ENCODE measurements around the gene NIPSNAP2.

Gene NIPSNAP2
- total RNA-seq: 24.9 to 27.1 reads per million in 2 donors

DNA sequence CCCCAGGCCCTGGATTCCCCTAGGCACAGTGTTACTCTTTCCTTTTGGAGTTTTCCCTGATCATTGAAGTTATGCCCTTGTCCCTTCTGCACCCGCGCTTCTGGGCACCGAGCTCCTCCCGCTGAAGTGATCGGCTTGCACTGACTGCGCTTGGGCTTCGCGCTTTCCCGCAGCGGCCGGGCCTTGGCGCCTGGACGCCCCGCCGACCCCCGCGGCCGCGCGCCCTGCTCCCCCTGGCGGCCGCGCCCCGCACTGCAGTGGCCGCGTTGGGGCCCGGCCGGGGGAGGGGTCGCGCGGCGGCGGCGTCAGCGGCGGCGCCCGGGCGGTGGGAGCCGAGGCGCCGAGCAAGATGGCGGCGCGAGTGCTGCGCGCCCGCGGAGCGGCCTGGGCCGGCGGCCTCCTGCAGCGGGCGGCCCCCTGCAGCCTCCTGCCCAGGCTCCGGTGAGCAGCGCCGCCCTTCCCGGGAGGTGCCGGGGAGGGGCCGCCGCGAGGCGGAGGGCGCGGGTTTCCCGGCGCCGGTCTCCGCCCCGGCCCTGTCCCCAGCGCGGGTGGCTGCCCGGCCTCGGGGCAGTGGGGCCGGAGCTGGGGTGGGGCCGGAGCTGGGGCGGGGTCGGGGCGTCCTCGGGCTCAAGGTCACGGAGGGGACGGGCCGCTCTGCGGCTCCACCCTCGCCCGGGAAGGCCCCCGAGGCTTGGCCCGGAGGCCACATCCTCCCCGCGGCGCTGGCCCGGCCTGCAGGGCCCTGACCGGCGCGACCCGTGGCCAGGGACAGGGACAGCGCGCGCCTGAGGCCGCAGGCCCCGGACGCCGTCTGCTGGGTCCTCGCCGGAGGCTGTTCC lies at the start of gene NIPSNAP2:
Gene NIPSNAP2 (plus strand): TSS at position 325 of the 839 bp plus-strand sequence. CDS start 25 bp downstream, at position 350.
- peak; percentile 47 to 78 (median 51) for DNase-seq

DNA sequence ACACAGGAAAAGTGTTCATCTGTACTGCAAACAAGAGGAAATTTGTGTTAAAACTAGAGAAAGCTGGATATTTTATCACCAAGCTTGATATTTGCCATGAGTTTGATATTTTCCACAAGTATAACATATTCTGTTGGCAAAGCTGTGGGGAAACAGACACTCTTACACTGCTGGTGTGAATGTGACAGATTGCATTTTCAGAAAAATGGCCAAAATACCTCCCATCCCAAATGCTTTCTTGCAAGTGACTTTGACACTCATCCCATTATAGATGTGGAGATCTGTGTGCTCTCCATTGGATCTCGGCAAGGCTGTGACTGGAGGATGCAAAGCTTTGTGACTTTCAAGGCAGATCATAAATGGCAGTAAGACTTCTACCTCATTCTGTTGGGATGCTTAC lies 46.6 kb upstream of the NIPSNAP2 start:
- no peak for DNase-seq

DNA sequence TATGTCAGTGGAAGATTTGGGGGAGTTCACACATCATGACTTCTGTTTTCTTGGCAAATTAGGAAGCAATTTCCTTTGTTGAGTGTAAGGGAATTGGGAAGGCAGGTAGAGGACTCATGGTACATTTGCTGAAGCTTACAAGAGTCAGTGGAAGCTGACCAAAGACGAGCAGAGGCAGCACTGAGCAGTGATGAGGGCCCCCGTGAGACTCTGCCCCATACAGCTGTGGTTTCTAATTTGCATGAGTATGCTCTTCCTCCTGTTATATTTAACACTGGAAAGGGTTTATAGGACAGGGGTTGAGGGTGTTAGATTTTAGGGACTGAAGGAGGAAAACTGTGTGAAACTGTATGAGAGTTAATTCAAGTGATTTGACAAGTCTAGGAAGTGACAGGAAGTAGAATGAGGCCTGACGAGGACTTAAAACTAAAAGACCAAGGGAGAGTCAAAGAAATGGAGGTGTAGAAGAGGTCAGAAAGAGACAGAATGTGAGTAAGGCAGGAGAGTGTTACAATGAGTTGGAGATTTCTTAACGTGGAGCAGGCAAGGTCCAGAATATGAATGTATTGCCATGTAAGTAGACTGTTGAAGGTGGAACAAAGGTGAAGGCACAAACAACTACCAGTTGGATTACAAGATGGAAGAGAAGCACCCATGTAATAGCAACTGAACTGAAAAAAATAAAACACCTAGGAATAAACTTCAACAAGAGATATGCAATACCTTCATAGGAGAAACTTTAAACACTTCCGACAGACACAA lies 36.2 kb upstream of the NIPSNAP2 start:
- no peak for DNase-seq

DNA sequence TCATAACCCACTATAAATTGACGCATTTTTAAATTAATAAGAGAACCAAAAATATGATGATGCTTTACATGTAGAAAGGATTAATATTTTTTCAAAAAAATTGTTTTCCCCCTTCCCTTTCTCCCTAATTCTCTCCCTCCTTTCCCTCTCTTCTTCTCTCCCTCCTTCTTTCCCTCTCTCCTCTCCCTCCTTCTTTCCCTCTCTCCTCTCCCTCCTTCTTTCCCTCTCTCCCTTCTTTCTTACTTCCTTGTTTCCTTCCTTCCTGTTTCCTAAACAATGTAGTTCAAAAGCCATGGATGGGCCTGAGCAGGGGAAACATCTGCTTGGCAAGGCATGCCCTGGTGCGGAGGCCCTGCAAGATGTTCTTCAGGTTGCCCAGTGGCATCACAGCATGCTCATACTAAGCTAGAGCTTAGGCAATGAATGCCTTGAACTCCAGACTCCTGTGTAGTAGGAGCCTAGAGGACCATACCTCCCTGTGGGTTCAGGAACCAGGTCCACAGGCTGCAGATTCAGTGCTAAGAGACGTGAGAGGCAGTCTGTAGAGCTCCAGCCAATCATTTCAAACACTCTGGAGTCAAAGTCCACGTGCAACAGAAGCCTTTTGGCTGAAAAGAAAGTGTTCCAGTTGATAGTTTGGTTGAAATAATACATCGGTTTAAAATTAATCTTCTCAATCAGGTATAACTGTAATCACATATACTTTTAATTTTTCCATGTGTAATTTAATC lies 32.8 kb upstream of the NIPSNAP2 start:
- no peak for DNase-seq

DNA sequence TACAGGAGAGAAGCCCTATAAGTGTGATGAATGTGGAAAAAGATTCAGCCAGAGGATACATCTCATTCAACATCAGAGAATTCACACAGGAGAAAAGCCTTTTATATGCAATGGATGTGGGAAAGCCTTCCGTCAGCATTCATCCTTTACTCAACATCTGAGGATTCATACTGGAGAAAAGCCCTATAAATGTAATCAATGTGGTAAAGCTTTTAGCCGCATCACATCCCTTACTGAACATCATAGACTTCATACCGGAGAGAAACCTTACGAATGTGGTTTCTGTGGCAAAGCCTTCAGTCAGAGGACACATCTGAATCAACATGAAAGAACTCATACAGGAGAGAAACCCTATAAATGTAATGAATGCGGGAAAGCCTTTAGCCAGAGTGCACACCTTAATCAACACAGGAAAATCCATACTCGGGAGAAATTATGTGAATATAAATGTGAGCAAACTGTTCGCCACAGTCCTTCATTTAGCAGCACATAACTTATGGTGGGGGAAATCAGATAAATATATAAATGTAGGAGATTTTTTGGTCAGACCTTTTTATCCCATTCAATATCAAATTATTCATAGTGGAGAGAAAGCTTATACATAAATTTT lies 24.8 kb upstream of the NIPSNAP2 start:
- DNase-seq: no peak

DNA sequence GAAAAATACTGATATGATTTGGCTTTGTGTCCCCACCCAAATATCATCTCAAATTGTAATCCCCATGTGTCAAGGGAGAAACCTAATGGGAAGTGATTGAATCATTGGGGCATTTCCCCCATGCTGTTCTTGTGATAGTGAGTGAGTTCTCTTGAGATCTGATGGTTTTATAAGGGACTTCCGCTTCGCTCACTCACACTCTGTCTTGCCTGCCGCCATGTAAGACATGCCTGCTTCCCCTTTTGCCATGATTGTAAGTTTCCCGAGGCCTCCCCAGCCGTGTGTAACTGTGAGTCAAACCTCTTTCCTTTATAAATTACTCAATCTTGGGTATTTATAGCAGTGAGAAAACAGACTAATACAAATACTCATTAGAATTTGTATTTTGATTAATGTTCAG lies 17.8 kb upstream of the NIPSNAP2 start:
- no peak for DNase-seq

DNA sequence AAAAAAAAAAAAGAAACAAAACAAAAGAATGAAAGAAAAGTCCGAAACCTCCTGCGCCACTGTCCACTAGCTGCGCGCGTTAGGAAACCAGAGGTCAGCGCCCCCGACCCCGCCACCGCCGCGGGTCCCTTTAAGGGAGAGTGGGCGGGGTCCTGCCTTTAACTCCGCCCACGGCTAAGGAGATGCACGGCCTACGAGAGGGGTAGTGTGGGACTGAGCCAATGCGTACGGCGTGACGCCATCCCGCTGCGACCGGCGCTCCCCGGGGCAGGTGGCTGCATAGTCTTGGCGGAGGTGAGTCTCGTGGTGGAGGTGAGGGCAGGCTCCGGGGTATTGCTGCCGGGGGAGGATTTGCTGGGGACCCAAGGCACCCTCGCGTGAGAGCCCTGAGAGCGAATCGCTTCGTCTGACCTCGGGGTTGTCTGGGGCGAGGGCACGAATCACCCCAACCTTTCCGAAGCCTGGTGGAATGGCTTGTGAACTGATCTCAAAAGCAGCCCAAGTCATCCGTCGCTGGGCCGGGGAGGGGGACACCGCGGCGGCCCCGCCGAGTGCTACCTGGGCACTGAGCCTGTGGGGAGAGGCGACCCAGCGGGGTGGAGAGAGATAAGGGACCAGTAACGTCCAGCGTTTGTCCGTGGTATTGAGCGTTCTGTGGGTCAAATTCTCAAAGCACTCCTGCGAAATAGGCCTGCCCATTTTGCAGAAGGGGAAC lies 12.6 kb upstream of the NIPSNAP2 start, which contains the start of gene MRPS17:
Gene MRPS17 (plus strand): TSS at position 241 of the 715 bp plus-strand sequence. CDS start 1,319 bp downstream, outside the sequence.
- peak; percentile 81 to 95 (median 91) for DNase-seq

DNA sequence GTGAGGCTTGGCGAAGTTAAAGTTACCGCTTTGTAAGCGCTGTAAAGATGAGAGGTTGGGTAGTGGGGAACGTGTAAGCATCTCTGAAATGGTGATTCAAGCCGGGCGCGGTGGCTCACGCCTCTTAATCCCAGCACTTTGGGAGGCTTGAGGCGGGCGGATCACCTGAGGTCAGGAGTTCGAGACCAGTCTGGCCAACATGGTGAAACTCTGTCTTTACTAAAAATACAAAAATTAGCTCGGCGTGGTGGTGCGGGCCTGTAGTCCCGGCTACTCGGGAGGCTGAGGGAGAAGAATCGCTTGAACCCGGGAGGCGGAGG lies 12.1 kb upstream of the NIPSNAP2 start:
- peak in 1 of 5 experiments; percentile 10 for DNase-seq

DNA sequence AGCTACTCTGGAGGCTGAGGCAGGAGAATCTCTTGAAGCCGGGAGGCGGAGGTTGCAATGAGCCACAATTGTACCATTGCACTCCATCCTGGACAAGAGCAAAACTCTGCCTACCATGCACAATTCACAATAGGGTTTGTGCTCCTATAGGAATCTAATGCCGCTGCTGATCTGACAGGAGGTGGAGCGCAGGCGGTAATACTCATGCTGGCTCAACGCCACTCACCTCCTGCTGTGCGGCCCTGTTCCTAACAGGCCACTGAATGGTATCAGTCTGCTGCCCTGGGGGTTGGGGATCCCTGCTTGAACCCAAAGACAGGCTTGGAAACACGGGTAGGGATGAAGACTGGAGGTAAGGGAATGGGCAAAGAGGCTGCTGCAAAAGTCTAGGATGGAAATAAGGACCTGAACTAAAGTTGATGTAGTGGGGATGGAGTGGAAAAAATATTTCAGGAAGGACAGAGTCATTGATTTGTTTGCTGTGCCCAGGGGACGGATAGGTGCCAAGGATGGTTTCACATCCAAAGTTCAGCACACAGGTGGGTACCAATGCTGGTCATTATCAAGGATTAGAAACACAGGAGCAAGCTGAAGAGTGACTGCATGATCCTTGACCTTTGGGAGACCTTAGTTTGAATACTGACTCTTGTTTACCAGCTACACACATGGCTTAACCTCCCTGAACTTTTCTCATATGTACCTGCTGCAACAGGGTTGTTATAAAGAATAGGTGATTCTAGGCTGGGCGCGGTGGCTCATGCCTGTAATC lies 10.5 kb upstream of the NIPSNAP2 start:
- no peak for DNase-seq

DNA sequence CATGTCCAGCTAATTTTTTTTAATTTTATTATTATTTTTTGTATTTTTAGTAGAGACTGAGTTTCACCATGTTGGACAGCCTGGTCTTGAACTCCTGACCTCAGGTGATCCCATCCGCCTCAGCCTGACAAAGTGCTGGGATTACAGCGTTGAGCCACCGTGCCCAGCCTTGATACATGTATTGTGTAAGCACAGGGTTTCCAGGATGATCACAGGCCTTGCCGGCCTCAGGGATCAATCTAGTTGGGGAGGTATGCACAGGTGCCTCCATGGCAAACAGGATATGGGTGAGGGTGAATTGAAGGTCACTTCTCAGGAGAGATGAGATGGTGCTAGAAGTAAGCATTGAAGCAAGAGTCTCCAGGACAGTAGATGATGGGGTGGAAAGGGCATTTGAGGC lies 7.2 kb upstream of the NIPSNAP2 start:
- no peak for DNase-seq

DNA sequence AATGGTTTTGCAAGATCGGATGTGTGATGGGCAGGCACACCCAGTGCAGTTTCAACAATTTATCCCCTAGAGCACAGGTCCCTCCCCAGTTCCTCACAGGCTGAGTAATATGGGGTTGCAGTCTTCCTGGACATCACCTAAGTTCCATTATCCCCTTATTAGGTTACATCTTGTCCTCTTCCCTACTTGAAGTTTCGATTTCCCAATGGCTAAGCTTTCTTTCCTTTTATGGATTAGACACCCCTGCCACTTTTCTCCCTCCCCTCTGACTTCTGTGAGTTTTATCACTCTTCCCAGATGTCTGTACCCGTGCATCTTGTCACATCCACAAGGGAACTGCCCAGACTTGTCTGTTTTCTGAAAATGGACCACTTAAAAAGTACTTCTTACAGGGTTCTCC lies 2.4 kb upstream of the NIPSNAP2 start:
- no peak for DNase-seq

DNA sequence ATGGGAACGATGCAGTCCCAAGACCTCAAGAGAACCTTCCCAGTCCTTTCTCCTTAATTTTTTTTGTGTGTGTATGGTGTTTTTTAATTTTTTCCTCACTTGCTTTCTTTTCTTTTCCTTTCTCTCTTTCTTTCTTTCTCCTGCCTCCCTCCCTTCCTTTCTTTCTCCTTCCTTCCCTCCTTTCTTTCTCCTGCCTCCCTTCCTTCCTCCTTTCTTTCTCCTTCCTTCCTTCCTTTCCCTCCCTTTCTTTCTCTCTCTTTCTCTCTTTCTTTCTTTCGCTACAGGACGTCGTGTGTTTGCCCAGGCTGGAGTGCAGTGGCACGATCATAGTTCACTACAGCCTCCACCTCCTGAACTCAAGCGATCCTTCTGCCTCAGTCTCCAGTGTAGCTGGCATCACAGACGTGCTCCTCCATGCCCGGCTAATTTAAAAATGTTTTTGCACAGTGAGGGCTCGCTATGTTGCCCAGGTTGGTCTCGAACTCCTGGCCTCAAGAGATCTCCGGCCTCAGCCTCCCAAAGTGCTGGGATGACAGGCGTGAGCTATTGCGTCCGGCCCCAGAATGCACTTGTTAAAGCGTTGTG lies 709 bp upstream of the NIPSNAP2 start:
- no peak for DNase-seq

DNA sequence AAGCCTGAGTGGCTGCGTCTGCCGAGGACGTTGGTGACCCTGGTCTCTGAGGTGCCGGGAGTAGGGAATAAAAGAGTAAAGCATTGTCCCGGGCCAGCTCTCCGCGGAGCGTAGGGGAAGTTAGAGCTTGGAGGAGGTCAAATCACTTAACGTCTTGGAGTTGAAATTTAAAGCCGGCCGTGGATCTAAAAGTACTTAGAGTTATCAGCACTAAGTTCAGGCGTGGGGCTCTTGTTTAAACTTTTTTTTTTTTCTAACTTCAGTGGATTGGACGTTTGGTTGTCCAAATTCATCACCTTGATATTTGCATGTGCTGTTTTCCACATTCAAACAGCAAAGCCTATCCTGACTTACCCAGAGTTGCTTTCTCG lies 700 bp downstream of the NIPSNAP2 start:
- DNase-seq: no peak

DNA sequence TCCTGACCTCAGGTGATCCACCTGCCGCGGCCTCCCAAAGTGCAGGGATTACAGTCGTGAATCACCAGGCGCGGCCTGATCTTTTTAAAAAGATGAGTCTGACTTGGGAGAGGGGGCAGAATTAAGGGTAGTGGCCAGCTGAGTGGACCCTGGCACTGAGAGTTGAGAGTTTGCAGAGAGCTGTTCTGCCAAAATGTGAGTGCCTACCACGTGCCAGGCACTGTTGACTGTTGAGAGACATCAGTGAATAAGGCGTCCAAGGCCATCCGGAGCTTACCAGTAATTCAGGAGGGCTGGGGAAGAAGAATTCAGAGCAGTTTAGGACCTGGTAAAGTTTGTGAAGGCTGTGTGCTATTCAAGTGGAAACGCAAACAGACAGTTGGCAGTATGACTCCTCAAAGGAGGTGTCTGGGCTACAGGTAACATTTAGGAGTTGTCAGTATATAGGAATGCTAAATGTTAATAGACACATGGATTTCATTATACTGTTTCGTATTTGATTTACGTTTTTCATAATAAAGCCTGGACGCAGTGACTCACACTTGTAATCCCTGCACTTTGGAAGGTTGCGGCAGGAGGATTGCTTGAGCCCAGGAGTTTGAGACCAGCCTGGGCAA lies 1.5 kb downstream of the NIPSNAP2 start:
- DNase-seq: no peak

DNA sequence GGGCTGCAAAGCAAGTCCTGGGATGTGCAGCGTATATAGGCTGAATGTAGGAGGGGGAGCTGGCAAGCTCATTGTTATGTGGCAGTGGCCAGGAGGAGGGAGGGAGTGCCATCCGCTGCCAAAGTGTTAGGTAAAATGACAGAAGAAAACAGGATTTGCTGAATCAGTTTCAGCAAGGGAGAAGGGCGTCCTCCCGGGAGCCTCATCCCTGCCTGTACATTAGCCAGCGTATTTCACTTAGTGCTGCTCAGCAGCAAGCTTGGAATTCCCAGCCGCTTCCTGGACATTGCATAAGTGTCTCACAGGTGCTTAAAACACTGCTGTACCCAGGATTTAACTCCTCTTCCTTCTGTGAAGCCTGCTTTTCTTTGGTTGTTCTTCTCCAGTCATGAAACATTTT lies 2.5 kb downstream of the NIPSNAP2 start:
- no peak for DNase-seq

DNA sequence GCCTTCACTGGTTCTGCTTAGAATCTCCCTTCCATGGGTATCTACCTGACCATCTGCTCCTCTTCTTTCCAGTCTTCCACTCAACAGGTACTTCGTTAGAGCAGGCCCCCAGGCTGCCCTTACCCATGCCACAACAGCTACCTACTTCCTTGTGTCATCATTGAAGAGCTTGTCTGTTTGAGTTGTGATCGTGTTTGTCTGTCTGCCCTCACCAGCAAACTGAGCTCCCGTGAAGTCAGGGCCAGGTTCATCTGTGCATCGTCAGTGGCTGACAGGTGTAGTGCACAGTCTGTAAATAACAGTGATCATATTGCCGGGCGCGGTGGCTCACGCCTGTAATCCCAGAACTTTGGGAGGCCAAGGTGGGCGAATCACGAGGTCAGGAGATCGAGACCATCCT lies 5.0 kb downstream of the NIPSNAP2 start:
- DNase-seq: no peak

DNA sequence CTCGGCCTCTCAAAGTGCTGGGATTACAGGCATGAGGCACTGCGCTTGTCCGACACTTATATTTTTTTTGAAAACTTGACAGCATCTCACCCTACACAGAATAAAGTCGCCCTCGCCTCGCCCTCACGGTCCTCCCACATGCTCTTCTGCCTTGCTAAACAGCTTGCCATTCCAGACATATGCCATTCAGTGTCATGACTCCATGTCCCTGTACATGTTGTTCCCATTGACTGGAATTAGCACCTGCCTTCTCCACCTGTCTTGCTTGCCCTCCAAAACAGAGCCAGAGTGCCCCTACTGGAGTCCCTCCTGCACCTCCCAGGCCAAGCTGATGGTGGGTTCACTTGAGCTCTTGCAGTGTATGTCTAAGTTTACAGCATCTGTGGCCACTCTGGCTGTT lies 6.2 kb downstream of the NIPSNAP2 start:
- DNase-seq: no peak

DNA sequence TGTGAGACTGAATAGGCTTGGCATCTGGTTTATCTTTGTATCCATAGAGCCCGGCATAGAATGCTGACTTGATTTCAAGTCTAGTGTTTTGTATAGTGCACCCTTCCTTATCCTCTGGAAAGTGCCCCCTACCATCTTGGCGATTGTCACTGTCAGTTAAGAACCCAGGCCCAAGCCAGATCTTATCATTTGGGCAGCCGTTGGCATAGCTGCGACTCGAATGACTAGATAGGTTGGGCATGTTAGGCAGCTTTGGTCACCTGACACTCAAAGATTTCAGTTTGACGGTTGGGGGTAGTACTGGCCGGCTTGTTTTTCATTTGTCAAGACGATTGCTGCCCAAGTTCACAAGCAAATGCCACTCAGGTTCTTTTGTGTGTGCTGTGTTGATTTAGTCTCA lies 6.6 kb downstream of the NIPSNAP2 start:
- no peak for DNase-seq

DNA sequence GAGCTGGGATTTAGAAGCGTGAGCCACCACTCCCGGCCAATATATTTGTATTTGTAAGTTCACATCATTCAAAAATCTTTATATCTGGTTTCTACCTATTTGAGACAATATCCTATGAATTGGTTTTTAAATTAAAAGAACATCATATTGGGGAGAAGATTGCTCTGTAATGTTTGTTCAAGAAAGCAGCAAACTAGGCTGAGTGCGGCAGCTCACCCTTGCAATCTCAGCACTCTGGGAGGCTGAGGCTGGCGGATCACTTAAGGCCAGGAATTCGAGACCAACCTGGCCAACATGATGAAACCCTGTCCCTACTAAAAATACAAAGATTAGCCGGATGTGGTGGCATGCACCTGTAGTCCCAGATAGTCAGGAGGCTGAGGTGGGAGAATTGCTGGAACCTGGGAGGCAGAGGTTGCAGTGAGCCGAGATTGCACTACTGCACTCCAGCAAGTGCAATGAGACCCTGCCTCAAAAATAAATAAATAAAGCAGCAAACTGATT lies 9.4 kb downstream of the NIPSNAP2 start:
- no peak for DNase-seq

DNA sequence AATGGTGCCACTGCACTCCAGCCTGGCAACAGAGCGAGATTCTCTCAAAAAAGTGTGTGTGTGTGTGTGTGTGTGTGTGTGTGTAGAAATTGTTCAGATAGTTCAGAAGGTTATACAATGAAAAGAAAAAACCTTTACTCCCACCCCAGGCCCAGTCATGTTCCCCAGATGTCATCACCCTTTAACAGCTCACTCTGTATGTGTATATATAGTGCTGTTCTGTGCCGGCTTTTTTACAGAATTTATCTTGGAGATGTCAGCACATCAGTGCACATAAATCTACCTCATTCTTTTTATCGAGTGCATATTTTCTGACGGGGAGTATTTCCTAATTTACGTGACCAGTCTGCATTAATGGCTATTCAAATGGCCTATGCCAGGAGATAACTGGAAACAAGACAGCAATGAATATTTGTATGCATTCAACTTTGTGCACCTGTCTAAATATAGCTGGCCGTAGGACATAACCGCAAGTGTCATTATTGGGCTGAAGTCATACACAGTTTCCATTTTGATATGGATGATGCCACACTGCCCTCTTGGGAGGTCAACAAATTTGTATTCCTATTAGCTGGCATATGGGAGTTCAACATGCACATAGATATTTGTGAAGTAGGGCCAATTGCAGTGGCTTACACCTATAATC lies 11.7 kb downstream of the NIPSNAP2 start:
- DNase-seq: no peak

All from T-helper 2 cell (primary cell).